Measurements from ENCODE around the gene ATXN7. TPM values are rescaled to one million over a fixed set of nuclear protein-coding genes. Genes with fewer than 3 reads are reported as not detected.

Gene ATXN7
- total RNA-seq, 1 experiment from 2014 or later: 27.5 TPM

DNA sequence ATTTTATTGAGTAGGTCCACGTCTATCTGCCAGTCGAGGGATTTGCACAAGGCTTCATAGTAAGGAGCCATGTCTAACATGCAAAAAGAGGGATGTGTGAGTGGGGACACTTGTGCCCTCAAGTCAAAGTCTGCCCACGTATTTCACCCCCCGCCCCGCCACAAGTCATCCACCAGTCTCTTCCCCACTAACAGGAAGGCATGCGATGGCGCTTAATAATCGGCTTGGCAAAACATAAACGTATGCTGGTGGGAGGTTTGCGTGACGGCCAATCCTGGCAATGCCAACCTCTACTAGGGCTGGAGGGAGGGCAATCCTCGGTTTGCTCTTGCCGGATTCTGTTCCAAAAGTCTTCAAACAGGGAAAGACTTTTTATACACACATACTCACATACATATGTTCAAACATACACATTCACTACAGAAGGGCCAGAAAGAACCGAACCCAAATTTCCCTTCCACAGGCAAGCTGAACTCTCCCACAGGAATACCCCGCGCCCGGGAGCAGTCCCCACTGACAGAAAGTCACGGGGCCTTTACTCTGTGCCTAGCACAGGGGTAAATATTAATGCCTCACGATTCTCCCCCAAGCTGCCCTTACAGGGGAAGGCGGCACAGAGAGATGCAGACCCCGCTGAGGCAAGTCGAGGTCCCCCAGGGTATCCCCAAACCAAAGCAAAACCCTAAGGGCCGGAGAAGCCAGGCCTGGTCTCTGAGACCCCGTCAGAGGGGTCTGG, 159.0 kb downstream of the ATXN7 start:
- TSS peak; percentile 68 for BruUV-seq (replicated peaks)
- ChIA-PET CTCF (interaction anchor here (1.7 kb wide), 1 partner anchor 462 kb away, joined by 9 read pairs; no protein-coding TSS in a partner anchor), RAD21 (ENCODE audit: low non-redundant PET in 1 of 2, low total read pairs in 2 of 2, uncharacterized antibody in 2 of 2, unreplicated experiment in 2 of 2) (no interaction called here), POLR2A (no interaction called here)
- no peak for DNase-seq (ENCODE audit: low read depth, low spot score)
- intact Hi-C loops (cut with micrococcal nuclease): no loop called here
- Histone ChIP-seq H3K27ac (ENCODE audit: low read depth, low read length) (peak overlapping the region; percentile 62), H3K27me3 (ENCODE audit: insufficient read depth, low read length) (peaks cover 9% of the 10 kb centered on the region; the same call in 1 of the 2 replicates), H3K4me3 (replicated peaks in 1 of 2; ENCODE audit: low read depth in 1 of 2, low read length in 2 of 2) (peak overlapping the region; percentile 87 to 92), H3K79me2 (ENCODE audit: insufficient read depth, low read length) (peaks cover 57% of the 10 kb centered on the region), H4K20me1 (ENCODE audit: insufficient read depth) (peaks cover 7% of the 10 kb centered on the region; the same call in 1 of the 2 replicates), H3K4me2 (ENCODE audit: low read length) (peak overlapping the region; percentile 95), H3K9me2 (ENCODE audit: insufficient read depth) (no peaks in the 10 kb centered on the region), H3K36me3 (ENCODE audit: control insufficient read depth in 1 of 2, insufficient read depth in 2 of 2, low read length in 2 of 2) (peaks cover 18 to 29% of the 10 kb centered on the region in 2 experiments), H3K9me3 (ENCODE audit: control insufficient read depth in 1 of 2, insufficient read depth in 1 of 2, low read depth in 1 of 2, low read length in 2 of 2) (no peaks in the 10 kb centered on the region), H2AFZ (ENCODE audit: low read depth, low read length, poor library complexity, severe bottlenecking) (no peak overlapping the region), H3K4me1 (ENCODE audit: control insufficient read depth in 1 of 2, insufficient read depth in 2 of 2, low read length in 2 of 2) (peaks cover 5 to 13% of the 10 kb centered on the region in 2 experiments; a peak in 3 of 4 replicates), H3K9ac (ENCODE audit: low read length) (peak overlapping the region; percentile 92)
- TF ChIP-seq POLR2A (IDR thresholded peaks at IDR 0.05; ENCODE audit: borderline replicate concordance, extremely low read depth, insufficient read depth, insufficient read length): no peak
- no peak for TF ChIP-seq JUND (IDR thresholded peaks at IDR 0.05)
- TF ChIP-seq ZFX (IDR thresholded peaks at IDR 0.05): no peak
- no peak for TF ChIP-seq YY1 (IDR thresholded peaks at IDR 0.05; ENCODE audit: extremely low read depth, insufficient replicate concordance, low read depth, low read length)
- no peak for TF ChIP-seq EZH2phosphoT487 (IDR thresholded peaks at IDR 0.05; ENCODE audit: borderline replicate concordance)
- peak; percentile 6; the same call in 1 of the 2 replicates for ATAC-seq

DNA sequence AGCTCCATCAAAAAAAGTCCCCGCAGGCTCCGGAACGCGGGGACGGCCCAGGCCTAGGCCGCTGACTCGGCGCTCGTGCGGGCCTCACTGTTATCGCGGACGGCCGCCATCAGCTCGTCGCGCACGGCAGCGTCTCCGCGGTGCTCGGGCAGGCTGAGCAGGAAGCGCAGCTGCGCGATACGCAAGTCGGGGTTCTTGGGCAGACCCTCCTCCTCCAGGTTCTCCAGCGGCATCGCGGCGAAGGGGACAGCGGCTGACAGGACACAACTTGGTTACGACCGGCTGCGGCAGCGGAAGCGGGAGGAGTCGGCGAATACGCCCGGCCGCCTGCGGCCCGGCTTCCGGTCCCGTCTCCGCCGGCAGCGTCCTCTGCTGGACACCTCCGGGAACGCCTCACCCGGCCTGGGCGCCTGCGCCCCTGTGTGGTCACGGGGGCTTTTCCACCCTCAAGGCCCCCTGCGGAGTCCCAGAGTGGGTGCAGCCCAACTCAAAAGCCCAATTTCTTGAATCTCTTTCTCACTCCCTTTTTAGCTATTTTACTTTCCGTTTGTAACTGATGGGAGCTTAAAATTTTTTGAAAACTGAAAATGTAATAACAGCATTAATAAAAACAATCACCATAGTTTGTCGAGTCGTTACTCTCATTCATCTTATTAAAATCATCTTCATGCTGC, 159.7 kb downstream of the ATXN7 start, which contains the start of gene PSMD6:
Gene PSMD6 (minus strand): TSS at position 308 of the 674 bp plus-strand sequence. CDS start 75 bp downstream, at position 233.
- intact Hi-C loops (cut with micrococcal nuclease): no loop called here
- RAD21 ChIA-PET (ENCODE audit: low non-redundant PET in 1 of 2, low total read pairs in 2 of 2, uncharacterized antibody in 2 of 2, unreplicated experiment in 2 of 2): no interaction called here
- ATAC-seq: peak; percentile 95
- peak; percentile 90 to 98 (median 92) for TF ChIP-seq CTCF (IDR thresholded peaks at IDR 0.05 in 2 of 3, conservative IDR thresholded peaks at IDR 0.05 in 1 of 3; ENCODE audit: borderline replicate concordance in 1 of 3, insufficient read depth in 1 of 3, low read depth in 2 of 3, low read length in 2 of 3)
- TF ChIP-seq SRF (IDR thresholded peaks at IDR 0.05; ENCODE audit: low read depth): no peak
- TF ChIP-seq SP1 (IDR thresholded peaks at IDR 0.05; ENCODE audit: low read depth): peak; percentile 36; the same call in 1 of the 2 replicates
- TF ChIP-seq TCF7L2 (IDR thresholded peaks at IDR 0.05; ENCODE audit: borderline replicate concordance, extremely low read depth, insufficient read depth, insufficient read length): peak; percentile 29
- no peak for TF ChIP-seq EGR1 (IDR thresholded peaks at IDR 0.05; ENCODE audit: low read depth)
- no peak for TF ChIP-seq EZH2phosphoT487 (IDR thresholded peaks at IDR 0.05; ENCODE audit: borderline replicate concordance)
- no peak for TF ChIP-seq ZNF274 (IDR thresholded peaks at IDR 0.05; ENCODE audit: low read depth, low read length)
- TF ChIP-seq ELF1 (IDR thresholded peaks at IDR 0.05; ENCODE audit: borderline replicate concordance, low read depth): peak; percentile 52; the same call in 1 of the 2 replicates
- no peak for TF ChIP-seq EZH2 (IDR thresholded peaks at IDR 0.05)
- TF ChIP-seq CEBPB (IDR thresholded peaks at IDR 0.05; ENCODE audit: low read depth): no peak

More for the DNA sequence above, 159.7 kb downstream of the ATXN7 start, which contains the start of gene PSMD6:
- peaks cover 15% of the 10 kb centered on the region; the same call in 1 of the 2 replicates for H3K27me3 ChIP-seq (ENCODE audit: insufficient read depth, low read length)
- POLR2A ChIA-PET: no interaction called here
- peaks cover 50% of the 10 kb centered on the region for H3K79me2 ChIP-seq (ENCODE audit: insufficient read depth, low read length)
- BruUV-seq (replicated peaks): no TSS peak
- peaks cover 12 to 22% of the 10 kb centered on the region in 2 experiments for H3K36me3 ChIP-seq (ENCODE audit: control insufficient read depth in 1 of 2, insufficient read depth in 2 of 2, low read length in 2 of 2)
- peaks cover 7% of the 10 kb centered on the region; the same call in 1 of the 2 replicates for H4K20me1 ChIP-seq (ENCODE audit: insufficient read depth)
- CTCF ChIA-PET: interaction anchor here (1.7 kb wide), 1 partner anchor 461 kb away, joined by 9 read pairs; no protein-coding TSS in a partner anchor
- H3K4me2 ChIP-seq (ENCODE audit: low read length): peak within 1 kb of the TSS; percentile 95
- DNase-seq (ENCODE audit: low read depth, low spot score): peak; percentile 64
- peak within 1 kb of the TSS; percentile 87 to 92 for H3K4me3 ChIP-seq (replicated peaks in 1 of 2; ENCODE audit: low read depth in 1 of 2, low read length in 2 of 2)
- H3K9ac ChIP-seq (ENCODE audit: low read length): peak within 1 kb of the TSS; percentile 92
- H3K9me2 ChIP-seq (ENCODE audit: insufficient read depth): no peaks in the 10 kb centered on the region
- peaks cover 5 to 13% of the 10 kb centered on the region in 2 experiments; a peak in 3 of 4 replicates for H3K4me1 ChIP-seq (ENCODE audit: control insufficient read depth in 1 of 2, insufficient read depth in 2 of 2, low read length in 2 of 2)
- H3K9me3 ChIP-seq (ENCODE audit: control insufficient read depth in 1 of 2, insufficient read depth in 1 of 2, low read depth in 1 of 2, low read length in 2 of 2): no peaks in the 10 kb centered on the region
- H3K27ac ChIP-seq (ENCODE audit: low read depth, low read length): peak within 1 kb of the TSS; percentile 62
- H2AFZ ChIP-seq (ENCODE audit: low read depth, low read length, poor library complexity, severe bottlenecking): peak within 1 kb of the TSS; percentile 51

Data from HCT116 (cell line).